ENCODE results near the gene GIMAP5. TPM values are rescaled to one million over a fixed set of nuclear protein-coding genes. Genes with fewer than 3 reads are reported as not detected.

The GIMAP5 gene
- total RNA-seq, 4 donors from 2014 or later = 16.8 to 43.3 (median 32.5) TPM

DNA sequence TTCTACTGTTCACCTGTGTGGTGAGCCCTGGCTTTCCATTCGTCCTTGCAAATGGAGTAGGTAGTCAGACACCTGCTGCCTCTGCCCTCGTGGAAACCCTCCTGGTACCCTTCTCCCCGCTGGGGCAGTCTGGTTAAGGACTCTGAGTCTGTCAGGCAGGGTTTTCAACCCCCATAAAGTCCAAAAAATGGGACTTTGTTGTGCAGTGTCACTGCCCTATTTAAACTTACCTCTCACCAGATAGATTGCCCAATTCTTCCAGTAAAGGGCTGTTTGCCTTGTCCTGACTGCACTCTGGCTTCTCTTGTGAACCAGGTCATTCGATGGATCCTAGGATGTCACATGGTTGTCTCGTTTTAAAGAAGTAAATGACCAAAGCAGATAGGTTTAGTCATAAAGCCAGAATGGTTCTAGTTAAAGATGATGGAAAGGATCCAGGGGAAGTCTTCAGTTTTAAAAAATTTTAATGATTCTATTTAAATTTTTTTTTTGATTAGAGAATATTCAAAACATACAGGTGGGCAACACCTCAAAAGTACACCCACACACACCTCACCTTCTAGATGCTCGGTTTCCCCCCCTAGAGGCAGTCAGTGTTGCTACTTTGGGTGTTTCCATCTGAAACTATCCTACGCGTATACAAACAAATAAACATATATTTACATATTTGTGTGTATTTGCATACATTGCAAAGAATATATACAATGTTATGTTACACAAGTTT lies 41.0 kb downstream of the GIMAP5 start:
- ATAC-seq = no peak
- peaks cover 0 to 8% (median 2%) of the 10 kb centered on the region in 3 donors for H3K4me1 ChIP-seq
- H3K4me3 ChIP-seq = no peak overlapping the region
- no peaks in the 10 kb centered on the region for H3K27me3 ChIP-seq
- peaks cover 0 to 12% (median 0%) of the 10 kb centered on the region in 3 donors for H3K9me3 ChIP-seq
- 45 to 49% methylated on average over 5 to 7 of the region's 8 CpGs for WGBS, 2 donors (ENCODE audit: low coverage in 1 of 2)
- TF ChIP-seq POLR2A (IDR thresholded peaks at IDR 0.05) = no peak
- no peak overlapping the region for H3K27ac ChIP-seq
- H3K36me3 ChIP-seq = no peaks in the 10 kb centered on the region

DNA sequence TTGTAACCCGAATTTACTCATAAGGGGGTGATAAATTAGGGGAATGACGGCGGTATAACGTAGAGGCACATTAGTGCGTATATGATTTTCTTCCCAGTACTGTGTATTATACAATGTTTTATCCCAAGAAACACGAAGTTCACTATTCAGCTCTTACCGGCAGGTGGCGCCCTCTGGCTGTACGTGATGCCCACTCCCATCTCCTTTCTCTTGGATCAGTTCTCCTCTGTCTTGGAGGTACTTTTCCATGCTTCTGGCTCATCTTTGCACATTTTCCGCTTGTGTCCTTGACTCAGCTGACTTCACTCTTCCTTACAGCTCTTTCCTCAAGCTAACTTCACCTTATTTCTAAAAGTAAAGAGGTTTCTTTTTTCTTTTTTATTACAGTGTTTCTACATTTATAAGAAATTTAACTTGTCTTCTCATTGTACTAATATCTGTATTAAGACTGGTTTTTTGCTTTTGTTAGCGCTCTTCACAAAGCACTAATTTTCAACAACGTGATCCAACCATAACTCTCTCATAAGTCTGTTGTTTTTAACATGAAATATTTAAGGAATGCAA lies 41.6 kb downstream of the GIMAP5 start:
- Histone ChIP-seq H3K4me3 (no peak overlapping the region), H3K36me3 (no peaks in the 10 kb centered on the region), H3K4me1 (peaks cover 0 to 8% (median 2%) of the 10 kb centered on the region in 3 donors), H3K27me3 (no peaks in the 10 kb centered on the region), H3K27ac (no peak overlapping the region), H3K9me3 (peaks cover 0 to 10% (median 0%) of the 10 kb centered on the region in 3 donors)
- WGBS, 2 donors (ENCODE audit: low coverage in 1 of 2) = 6 to 7% methylated on average over 12 of the region's 12 CpGs
- TF ChIP-seq EP300 (IDR thresholded peaks at IDR 0.05) = no peak
- no peak for TF ChIP-seq POLR2AphosphoS5 (IDR thresholded peaks at IDR 0.05)
- TF ChIP-seq POLR2A (IDR thresholded peaks at IDR 0.05) = no peak
- TF ChIP-seq, protein P1, sequence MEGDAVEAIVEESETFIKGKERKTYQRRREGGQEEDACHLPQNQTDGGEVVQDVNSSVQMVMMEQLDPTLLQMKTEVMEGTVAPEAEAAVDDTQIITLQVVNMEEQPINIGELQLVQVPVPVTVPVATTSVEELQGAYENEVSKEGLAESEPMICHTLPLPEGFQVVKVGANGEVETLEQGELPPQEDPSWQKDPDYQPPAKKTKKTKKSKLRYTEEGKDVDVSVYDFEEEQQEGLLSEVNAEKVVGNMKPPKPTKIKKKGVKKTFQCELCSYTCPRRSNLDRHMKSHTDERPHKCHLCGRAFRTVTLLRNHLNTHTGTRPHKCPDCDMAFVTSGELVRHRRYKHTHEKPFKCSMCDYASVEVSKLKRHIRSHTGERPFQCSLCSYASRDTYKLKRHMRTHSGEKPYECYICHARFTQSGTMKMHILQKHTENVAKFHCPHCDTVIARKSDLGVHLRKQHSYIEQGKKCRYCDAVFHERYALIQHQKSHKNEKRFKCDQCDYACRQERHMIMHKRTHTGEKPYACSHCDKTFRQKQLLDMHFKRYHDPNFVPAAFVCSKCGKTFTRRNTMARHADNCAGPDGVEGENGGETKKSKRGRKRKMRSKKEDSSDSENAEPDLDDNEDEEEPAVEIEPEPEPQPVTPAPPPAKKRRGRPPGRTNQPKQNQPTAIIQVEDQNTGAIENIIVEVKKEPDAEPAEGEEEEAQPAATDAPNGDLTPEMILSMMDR (IDR thresholded peaks at IDR 0.05) = peak; percentile 70 to 83 (median 79)
- ATAC-seq = peak; percentile 71

DNA sequence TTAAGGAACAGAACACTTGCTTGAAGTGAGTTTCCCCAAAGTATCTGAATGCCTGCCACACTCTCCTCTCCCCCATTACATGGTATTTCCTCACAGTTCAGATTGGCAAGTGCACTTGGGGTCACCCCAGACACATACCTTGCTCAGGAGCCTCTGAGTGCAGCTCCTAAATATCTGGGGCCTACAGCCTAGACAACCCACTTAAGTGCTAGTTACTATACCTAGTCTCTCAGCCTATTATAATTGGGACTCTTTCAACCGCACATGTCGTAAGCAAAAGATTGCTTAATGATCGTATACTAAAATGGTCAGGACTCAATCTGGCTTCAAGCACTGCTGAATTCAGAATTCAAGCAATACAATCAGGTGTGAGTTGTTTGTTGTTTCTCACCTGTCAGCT lies 43.1 kb downstream of the GIMAP5 start:
- H3K4me3 ChIP-seq = no peak overlapping the region
- ATAC-seq = no peak
- no peaks in the 10 kb centered on the region for H3K9me3 ChIP-seq
- no peaks in the 10 kb centered on the region for H3K27me3 ChIP-seq
- no peaks in the 10 kb centered on the region for H3K36me3 ChIP-seq
- peaks cover 0 to 18% (median 2%) of the 10 kb centered on the region in 3 donors for H3K4me1 ChIP-seq
- 0 to 67% methylated on average over 1 to 3 of the region's 3 CpGs for WGBS, 2 donors (ENCODE audit: low coverage in 1 of 2)
- no peak for TF ChIP-seq POLR2A (IDR thresholded peaks at IDR 0.05)
- TF ChIP-seq, protein P1 (IDR thresholded peaks at IDR 0.05) = no peak
- no peak overlapping the region for H3K27ac ChIP-seq

DNA sequence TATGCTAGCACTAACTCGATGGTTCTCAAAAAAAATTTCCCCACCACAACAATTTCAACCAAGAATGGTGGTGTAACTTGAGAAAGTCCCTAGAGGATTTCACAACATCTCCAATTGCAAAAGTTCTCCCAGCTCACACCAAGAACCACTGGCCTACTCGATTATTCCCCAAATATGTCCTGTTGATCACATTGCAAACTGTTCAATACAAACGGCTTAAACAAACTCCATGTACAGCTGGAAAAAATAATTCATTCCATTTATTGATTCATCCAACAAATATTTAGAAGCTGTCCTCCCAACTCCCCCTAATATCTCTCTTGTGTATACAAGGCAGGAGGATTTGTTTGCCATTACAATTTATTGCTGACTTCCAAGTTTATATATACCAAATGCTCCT lies 43.9 kb downstream of the GIMAP5 start:
- no peaks in the 10 kb centered on the region for H3K27me3 ChIP-seq
- H3K4me1 ChIP-seq = peaks cover 0 to 23% (median 7%) of the 10 kb centered on the region in 3 donors
- no peaks in the 10 kb centered on the region for H3K9me3 ChIP-seq
- H3K4me3 ChIP-seq = no peak overlapping the region
- 28 to 38% methylated on average over 3 of the region's 3 CpGs for WGBS, 2 donors (ENCODE audit: low coverage in 1 of 2)
- no peak overlapping the region for H3K27ac ChIP-seq
- TF ChIP-seq POLR2A (IDR thresholded peaks at IDR 0.05) (no peak), POLR2AphosphoS5 (IDR thresholded peaks at IDR 0.05) (no peak), EP300 (IDR thresholded peaks at IDR 0.05) (no peak)
- TF ChIP-seq, protein P1 (IDR thresholded peaks at IDR 0.05) = no peak
- H3K36me3 ChIP-seq = no peaks in the 10 kb centered on the region
- ATAC-seq = no peak

DNA sequence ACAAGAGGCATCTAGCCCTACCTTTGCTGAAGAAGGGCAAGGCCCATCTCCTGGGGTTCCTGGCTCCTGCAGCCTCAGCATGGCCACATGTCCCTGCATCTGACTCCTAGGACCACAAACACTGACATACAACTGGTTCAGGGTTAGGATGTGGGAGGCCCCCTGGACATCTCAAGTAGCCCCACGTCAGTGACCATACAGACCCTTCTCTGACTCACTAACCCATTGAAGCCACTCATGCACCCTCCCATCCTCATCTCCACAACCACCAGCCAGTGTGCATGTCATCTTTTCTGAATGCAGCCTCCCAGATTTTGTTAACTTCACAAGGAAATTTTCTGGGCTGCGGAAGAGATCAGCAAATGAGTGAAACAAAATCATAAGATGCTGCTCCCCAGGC lies 44.7 kb downstream of the GIMAP5 start:
- H3K4me1 ChIP-seq = peaks cover 0 to 29% (median 7%) of the 10 kb centered on the region in 3 donors
- no peak for TF ChIP-seq POLR2A (IDR thresholded peaks at IDR 0.05)
- TF ChIP-seq POLR2AphosphoS5 (IDR thresholded peaks at IDR 0.05) = no peak
- no peak for TF ChIP-seq EP300 (IDR thresholded peaks at IDR 0.05)
- TF ChIP-seq, protein P1 (IDR thresholded peaks at IDR 0.05) = no peak
- H3K4me3 ChIP-seq = no peak overlapping the region
- ATAC-seq = no peak
- no peaks in the 10 kb centered on the region for H3K27me3 ChIP-seq
- H3K36me3 ChIP-seq = no peaks in the 10 kb centered on the region
- no peak overlapping the region for H3K27ac ChIP-seq
- 80 to 90% methylated on average over 1 to 2 of the region's 2 CpGs for WGBS, 2 donors (ENCODE audit: low coverage in 1 of 2)
- no peaks in the 10 kb centered on the region for H3K9me3 ChIP-seq

Measured in gastroesophageal sphincter (tissue), 4 donors.